Liver (tissue), 5 donors: Measurements from ENCODE around the gene EIF4G3. TPM values are rescaled to one million over a fixed set of nuclear protein-coding genes. Genes with fewer than 3 reads are reported as not detected.

ENCODE experiments used
- polyA plus RNA-seq, 2 donors: library from polyadenylated mRNA; stranded (reverse) in 1 of 2; unstranded in 1 of 2; fragments of 200-250 nt in 1 of 2; fragments of >200 nt in 1 of 2; fragmentation: Nextera tagmentation in 1 of 2; extraction: Ambion mirVana in 1 of 2; gene quantifications; one replicate each; pipeline versions ENCODE4 v1.2.1 to v1.2.3, GENCODE V29; 2013 to 2015
- small RNA-seq: library from RNA; depleted of rRNA; stranded (forward); fragments of <200 nt; gene quantifications from one replicate; pipeline ENCODE3, GENCODE V24; 2014
- total RNA-seq, 2 donors: library from RNA; depleted of rRNA; stranded (reverse); fragments of >200 nt; gene quantifications; one replicate each; pipeline ENCODE4 v1.2.3, GENCODE V29; 2014
- donor health status: healthy.
- donor health status: healthy.
- donor health status: healthy.

EIF4G3 gene
- total and polyA plus RNA-seq, 4 donors = 7.6 to 22.8 (median 11.7) TPM

Small RNA genes within 50 kb of the gene (small RNA-seq; reads per million reads assigned to genes)
- gene AL627311.1 (not detected), gene MIR1256 (not detected), gene RNU7-200P (not detected)

Other genes starting within 250 kb of the EIF4G3 start
- gene ECE1, start 113.6 kb upstream of the EIF4G3 start, total RNA-seq = 10 to 100 TPM; 38.9 to 40.2 TPM
- 10 to 100 TPM; 29.3 to 46.4 TPM for gene ECE1, start 113.6 kb upstream of the EIF4G3 start, polyA plus RNA-seq